Measurements from ENCODE around the gene SMARCD3.

- TF ChIP-seq POLR2AphosphoS5 (IDR thresholded peaks at IDR 0.05; ENCODE audit: low read depth) (no peak), NANOG (IDR thresholded peaks at IDR 0.05; ENCODE audit: borderline replicate concordance) (no peak), EZH2 (IDR thresholded peaks at IDR 0.05; ENCODE audit: low read depth, unreplicated experiment) (no peak), EZH2phosphoT487 (IDR thresholded peaks at IDR 0.05; ENCODE audit: unreplicated experiment) (no peak)
- TF ChIP-seq, protein P1, sequence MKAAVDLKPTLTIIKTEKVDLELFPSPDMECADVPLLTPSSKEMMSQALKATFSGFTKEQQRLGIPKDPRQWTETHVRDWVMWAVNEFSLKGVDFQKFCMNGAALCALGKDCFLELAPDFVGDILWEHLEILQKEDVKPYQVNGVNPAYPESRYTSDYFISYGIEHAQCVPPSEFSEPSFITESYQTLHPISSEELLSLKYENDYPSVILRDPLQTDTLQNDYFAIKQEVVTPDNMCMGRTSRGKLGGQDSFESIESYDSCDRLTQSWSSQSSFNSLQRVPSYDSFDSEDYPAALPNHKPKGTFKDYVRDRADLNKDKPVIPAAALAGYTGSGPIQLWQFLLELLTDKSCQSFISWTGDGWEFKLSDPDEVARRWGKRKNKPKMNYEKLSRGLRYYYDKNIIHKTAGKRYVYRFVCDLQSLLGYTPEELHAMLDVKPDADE (IDR thresholded peaks at IDR 0.05): no peak
- TF ChIP-seq, protein P2, sequence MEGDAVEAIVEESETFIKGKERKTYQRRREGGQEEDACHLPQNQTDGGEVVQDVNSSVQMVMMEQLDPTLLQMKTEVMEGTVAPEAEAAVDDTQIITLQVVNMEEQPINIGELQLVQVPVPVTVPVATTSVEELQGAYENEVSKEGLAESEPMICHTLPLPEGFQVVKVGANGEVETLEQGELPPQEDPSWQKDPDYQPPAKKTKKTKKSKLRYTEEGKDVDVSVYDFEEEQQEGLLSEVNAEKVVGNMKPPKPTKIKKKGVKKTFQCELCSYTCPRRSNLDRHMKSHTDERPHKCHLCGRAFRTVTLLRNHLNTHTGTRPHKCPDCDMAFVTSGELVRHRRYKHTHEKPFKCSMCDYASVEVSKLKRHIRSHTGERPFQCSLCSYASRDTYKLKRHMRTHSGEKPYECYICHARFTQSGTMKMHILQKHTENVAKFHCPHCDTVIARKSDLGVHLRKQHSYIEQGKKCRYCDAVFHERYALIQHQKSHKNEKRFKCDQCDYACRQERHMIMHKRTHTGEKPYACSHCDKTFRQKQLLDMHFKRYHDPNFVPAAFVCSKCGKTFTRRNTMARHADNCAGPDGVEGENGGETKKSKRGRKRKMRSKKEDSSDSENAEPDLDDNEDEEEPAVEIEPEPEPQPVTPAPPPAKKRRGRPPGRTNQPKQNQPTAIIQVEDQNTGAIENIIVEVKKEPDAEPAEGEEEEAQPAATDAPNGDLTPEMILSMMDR (conservative IDR thresholded peaks at IDR 0.05; ENCODE audit: low read depth in 2 of 2): peak; percentile 21 to 27; a peak in 3 of 4 replicates
- TF ChIP-seq, protein P3, sequence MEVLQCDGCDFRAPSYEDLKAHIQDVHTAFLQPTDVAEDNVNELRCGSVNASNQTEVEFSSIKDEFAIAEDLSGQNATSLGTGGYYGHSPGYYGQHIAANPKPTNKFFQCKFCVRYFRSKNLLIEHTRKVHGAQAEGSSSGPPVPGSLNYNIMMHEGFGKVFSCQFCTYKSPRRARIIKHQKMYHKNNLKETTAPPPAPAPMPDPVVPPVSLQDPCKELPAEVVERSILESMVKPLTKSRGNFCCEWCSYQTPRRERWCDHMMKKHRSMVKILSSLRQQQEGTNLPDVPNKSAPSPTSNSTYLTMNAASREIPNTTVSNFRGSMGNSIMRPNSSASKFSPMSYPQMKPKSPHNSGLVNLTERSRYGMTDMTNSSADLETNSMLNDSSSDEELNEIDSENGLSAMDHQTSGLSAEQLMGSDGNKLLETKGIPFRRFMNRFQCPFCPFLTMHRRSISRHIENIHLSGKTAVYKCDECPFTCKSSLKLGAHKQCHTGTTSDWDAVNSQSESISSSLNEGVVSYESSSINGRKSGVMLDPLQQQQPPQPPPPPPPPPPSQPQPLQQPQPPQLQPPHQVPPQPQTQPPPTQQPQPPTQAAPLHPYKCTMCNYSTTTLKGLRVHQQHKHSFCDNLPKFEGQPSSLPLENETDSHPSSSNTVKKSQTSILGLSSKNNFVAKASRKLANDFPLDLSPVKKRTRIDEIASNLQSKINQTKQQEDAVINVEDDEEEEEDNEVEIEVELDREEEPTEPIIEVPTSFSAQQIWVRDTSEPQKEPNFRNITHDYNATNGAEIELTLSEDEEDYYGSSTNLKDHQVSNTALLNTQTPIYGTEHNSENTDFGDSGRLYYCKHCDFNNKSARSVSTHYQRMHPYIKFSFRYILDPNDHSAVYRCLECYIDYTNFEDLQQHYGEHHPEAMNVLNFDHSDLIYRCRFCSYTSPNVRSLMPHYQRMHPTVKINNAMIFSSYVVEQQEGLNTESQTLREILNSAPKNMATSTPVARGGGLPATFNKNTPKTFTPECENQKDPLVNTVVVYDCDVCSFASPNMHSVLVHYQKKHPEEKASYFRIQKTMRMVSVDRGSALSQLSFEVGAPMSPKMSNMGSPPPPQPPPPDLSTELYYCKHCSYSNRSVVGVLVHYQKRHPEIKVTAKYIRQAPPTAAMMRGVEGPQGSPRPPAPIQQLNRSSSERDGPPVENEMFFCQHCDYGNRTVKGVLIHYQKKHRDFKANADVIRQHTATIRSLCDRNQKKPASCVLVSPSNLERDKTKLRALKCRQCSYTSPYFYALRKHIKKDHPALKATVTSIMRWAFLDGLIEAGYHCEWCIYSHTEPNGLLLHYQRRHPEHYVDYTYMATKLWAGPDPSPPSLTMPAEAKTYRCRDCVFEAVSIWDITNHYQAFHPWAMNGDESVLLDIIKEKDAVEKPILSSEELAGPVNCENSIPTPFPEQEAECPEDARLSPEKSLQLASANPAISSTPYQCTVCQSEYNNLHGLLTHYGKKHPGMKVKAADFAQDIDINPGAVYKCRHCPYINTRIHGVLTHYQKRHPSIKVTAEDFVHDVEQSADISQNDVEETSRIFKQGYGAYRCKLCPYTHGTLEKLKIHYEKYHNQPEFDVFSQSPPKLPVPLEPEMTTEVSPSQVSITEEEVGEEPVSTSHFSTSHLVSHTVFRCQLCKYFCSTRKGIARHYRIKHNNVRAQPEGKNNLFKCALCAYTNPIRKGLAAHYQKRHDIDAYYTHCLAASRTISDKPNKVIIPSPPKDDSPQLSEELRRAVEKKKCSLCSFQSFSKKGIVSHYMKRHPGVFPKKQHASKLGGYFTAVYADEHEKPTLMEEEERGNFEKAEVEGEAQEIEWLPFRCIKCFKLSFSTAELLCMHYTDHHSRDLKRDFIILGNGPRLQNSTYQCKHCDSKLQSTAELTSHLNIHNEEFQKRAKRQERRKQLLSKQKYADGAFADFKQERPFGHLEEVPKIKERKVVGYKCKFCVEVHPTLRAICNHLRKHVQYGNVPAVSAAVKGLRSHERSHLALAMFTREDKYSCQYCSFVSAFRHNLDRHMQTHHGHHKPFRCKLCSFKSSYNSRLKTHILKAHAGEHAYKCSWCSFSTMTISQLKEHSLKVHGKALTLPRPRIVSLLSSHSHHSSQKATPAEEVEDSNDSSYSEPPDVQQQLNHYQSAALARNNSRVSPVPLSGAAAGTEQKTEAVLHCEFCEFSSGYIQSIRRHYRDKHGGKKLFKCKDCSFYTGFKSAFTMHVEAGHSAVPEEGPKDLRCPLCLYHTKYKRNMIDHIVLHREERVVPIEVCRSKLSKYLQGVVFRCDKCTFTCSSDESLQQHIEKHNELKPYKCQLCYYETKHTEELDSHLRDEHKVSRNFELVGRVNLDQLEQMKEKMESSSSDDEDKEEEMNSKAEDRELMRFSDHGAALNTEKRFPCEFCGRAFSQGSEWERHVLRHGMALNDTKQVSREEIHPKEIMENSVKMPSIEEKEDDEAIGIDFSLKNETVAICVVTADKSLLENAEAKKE (CRISPR knock-in tag; IDR thresholded peaks at IDR 0.05): no peak
Observed at GRCh38 chr7:151211155-151211772, 37.2 kb downstream of the SMARCD3 start.

All from GM23338 (cell line).